Measurements from ENCODE around the gene POU6F2.
"Not testable (repeated sequence)": the region's sequence is repeated elsewhere in the genome, so short reads cannot be mapped to it uniquely, and the experiment has no call there.

POU6F2 gene

DNA sequence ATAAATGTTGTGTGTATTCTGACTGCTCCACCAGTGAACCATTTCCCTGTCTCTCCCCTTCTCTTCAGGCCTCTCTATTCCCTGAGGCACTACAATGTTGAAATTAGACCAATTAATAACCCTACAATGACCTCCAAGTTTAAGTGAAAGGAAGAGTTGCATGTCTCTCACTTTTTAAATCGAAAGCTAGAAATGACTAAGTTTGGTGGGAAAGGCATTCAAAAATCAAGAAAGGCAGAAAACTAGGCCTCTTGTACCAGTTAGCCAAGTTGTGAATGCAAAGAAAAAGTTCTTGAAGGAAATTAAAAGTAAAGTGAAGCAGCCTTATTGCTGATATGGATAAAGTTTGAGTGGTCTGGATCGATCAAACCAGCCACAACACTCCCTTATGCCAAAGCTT, 390.2 kb downstream of the POU6F2 start:
- Histone ChIP-seq H3K9me3 (ENCODE audit: insufficient read depth, low read depth, low read length) (no peaks in the 10 kb centered on the region; the same call in 1 of the 2 replicates), H3K27me3 (ENCODE audit: insufficient read depth, low read length) (no peaks in the 10 kb centered on the region), H3K36me3 (ENCODE audit: insufficient read depth, low read depth, low read length) (no peaks in the 10 kb centered on the region), H3K27ac (ENCODE audit: low read length) (no peak overlapping the region), H3K9ac (ENCODE audit: low read depth, low read length) (no peak overlapping the region), H3K4me3 (ENCODE audit: low read length) (no peak overlapping the region), H3K4me1 (ENCODE audit: insufficient read depth, low read length) (no peaks in the 10 kb centered on the region)

GRCh38 chr7:39372383-39372782, 394.7 kb downstream of the POU6F2 start:
- H3K27ac ChIP-seq (ENCODE audit: low read length), result no peak overlapping the region
- no peak overlapping the region for H3K9ac ChIP-seq (ENCODE audit: low read depth, low read length)
- no peaks in the 10 kb centered on the region for H3K36me3 ChIP-seq (ENCODE audit: insufficient read depth, low read depth, low read length)
- no peaks in the 10 kb centered on the region for H3K27me3 ChIP-seq (ENCODE audit: insufficient read depth, low read length)
- H3K4me3 ChIP-seq (ENCODE audit: low read length), result no peak overlapping the region
- H3K4me1 ChIP-seq (ENCODE audit: insufficient read depth, low read length), result no peaks in the 10 kb centered on the region
- H3K9me3 ChIP-seq (ENCODE audit: insufficient read depth, low read depth, low read length), result no peaks in the 10 kb centered on the region; the same call in 1 of the 2 replicates

DNA sequence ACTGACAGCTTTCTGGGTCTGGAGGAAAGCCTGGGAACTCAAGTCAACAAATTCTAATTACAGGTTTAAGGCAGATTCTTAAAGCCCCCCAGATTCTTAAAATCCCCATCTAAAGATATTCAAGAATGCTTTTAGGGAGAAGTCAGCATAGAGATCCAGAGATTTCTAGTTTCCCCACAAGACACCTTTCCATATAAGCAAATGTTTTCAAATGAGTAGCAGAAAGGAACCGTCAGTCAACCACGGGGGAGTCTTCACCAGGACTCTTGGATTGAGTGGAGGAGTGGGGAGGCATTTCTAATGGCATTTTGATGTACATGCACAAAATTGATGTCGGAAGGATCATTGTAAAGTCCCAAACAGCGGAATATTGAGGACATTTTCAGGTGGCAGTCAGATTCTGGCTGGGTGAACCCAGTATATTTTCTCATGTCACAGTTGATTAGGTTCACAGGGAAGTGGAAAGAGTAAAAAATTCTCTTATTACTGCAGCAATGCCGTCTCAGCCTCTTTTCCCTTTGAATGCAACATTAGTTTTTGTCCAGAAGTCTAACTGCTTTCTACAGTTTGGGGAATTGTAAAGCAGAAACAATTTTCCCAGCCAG, 396.8 kb downstream of the POU6F2 start:
- no peaks in the 10 kb centered on the region; the same call in 1 of the 2 replicates for H3K9me3 ChIP-seq (ENCODE audit: insufficient read depth, low read depth, low read length)
- H3K36me3 ChIP-seq (ENCODE audit: insufficient read depth, low read depth, low read length), result no peaks in the 10 kb centered on the region
- H3K27ac ChIP-seq (ENCODE audit: low read length), result no peak overlapping the region
- H3K9ac ChIP-seq (ENCODE audit: low read depth, low read length), result no peak overlapping the region
- no peak overlapping the region for H3K4me3 ChIP-seq (ENCODE audit: low read length)
- no peaks in the 10 kb centered on the region for H3K27me3 ChIP-seq (ENCODE audit: insufficient read depth, low read length)
- H3K4me1 ChIP-seq (ENCODE audit: insufficient read depth, low read length), result no peaks in the 10 kb centered on the region

DNA sequence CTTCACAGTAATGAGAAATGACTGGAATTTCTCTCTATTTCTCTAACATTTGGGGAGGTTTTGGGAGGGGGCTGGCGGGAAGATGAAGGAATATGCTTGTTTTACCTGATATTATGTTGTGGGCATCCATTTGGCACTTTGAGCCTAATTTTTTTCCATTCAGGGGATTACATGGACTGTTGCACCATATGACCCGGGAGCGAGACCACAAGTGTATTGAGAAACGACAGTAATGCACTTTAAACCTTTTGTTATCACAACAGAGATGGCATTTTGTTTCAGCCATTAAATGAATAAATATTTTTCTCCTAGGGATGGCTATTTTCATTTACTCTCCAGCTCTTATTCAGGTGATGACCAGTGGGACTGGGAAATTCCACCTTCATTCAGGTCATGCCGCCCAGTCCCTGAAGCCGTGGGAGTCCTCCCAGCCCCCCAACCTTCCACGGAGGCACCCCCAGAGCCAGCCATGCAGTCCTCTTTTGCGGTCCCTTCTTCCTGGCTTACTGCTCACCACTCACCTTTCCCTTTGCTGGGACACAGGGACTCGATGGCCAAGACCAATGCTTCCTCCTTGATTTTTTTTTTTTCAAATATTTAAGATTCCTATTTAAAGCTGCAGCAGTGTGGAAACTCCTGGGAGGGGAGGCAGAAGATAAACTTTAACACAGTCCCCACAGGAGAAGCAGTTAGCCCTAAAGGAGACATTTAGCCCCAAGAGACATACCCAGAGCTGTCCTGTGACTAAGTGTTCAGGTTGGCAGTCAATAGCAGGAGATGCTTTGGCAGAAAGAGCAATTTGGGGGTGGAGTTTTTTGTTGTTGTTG, 397.6 kb downstream of the POU6F2 start:
- H3K9ac ChIP-seq (ENCODE audit: low read depth, low read length), result no peak overlapping the region
- H3K36me3 ChIP-seq (ENCODE audit: insufficient read depth, low read depth, low read length), result no peaks in the 10 kb centered on the region
- H3K27me3 ChIP-seq (ENCODE audit: insufficient read depth, low read length), result no peaks in the 10 kb centered on the region
- no peaks in the 10 kb centered on the region; the same call in 1 of the 2 replicates for H3K9me3 ChIP-seq (ENCODE audit: insufficient read depth, low read depth, low read length)
- H3K4me3 ChIP-seq (ENCODE audit: low read length), result no peak overlapping the region
- H3K4me1 ChIP-seq (ENCODE audit: insufficient read depth, low read length), result no peaks in the 10 kb centered on the region
- H3K27ac ChIP-seq (ENCODE audit: low read length), result no peak overlapping the region

DNA sequence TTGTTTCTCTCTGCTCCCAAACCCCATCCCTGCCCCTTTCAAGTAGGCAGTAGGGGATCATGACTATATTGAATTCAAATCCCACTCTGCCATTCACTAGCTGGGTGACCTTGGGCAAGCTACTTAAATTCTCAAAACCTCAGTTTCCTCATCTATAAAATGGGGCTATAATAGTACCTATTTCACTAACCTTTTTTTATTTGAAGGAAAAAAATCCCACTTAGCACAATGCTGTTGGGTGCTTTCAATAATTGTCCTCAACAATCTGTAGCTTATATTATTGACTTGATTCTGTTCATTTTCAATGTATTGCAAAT, 398.1 kb downstream of the POU6F2 start:
- H3K27me3 ChIP-seq (ENCODE audit: insufficient read depth, low read length), result no peaks in the 10 kb centered on the region
- H3K4me3 ChIP-seq (ENCODE audit: low read length), result no peak overlapping the region
- H3K9ac ChIP-seq (ENCODE audit: low read depth, low read length), result no peak overlapping the region
- no peaks in the 10 kb centered on the region for H3K36me3 ChIP-seq (ENCODE audit: insufficient read depth, low read depth, low read length)
- H3K27ac ChIP-seq (ENCODE audit: low read length), result no peak overlapping the region
- no peaks in the 10 kb centered on the region for H3K4me1 ChIP-seq (ENCODE audit: insufficient read depth, low read length)
- H3K9me3 ChIP-seq (ENCODE audit: insufficient read depth, low read depth, low read length), result no peaks in the 10 kb centered on the region; the same call in 1 of the 2 replicates

GRCh38 chr7:39376881-39377280, 399.2 kb downstream of the POU6F2 start:
- H3K9me3 ChIP-seq (ENCODE audit: insufficient read depth, low read depth, low read length); H3K9ac ChIP-seq (ENCODE audit: low read depth, low read length); H3K27me3 ChIP-seq (ENCODE audit: insufficient read depth, low read length); H3K4me1 ChIP-seq (ENCODE audit: insufficient read depth, low read length); H3K4me3 ChIP-seq (ENCODE audit: low read length); H3K36me3 ChIP-seq (ENCODE audit: insufficient read depth, low read depth, low read length); H3K27ac ChIP-seq (ENCODE audit: low read length): not testable (repeated sequence)

DNA sequence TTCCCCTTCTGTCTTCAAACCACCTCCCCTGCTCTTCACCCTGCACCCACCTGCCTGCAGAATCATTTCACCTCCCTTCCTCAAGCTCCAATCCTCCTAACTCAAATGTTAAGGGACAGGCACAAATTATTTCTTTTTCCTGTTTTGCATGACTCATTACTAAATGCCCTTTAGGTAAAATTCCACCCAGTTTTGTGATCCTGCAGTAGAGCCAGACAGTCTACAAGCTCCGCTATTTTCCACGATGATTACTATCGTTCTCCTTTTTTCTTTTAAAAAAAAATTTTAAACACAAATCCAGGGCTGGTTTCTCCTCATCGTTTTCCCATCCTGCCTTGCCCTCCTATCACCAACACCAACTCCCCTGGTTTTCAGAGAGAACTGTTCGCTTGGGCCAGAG, 401.7 kb downstream of the POU6F2 start:
- Histone ChIP-seq H3K9ac (ENCODE audit: low read depth, low read length) (no peak overlapping the region), H3K4me3 (ENCODE audit: low read length) (no peak overlapping the region), H3K36me3 (ENCODE audit: insufficient read depth, low read depth, low read length) (no peaks in the 10 kb centered on the region), H3K27me3 (ENCODE audit: insufficient read depth, low read length) (no peaks in the 10 kb centered on the region), H3K27ac (ENCODE audit: low read length) (no peak overlapping the region), H3K4me1 (ENCODE audit: insufficient read depth, low read length) (no peaks in the 10 kb centered on the region), H3K9me3 (ENCODE audit: insufficient read depth, low read depth, low read length) (no peaks in the 10 kb centered on the region)

- no peak overlapping the region for H3K9ac ChIP-seq (ENCODE audit: low read depth, low read length)
- no peaks in the 10 kb centered on the region for H3K36me3 ChIP-seq (ENCODE audit: insufficient read depth, low read depth, low read length)
- no peaks in the 10 kb centered on the region for H3K27me3 ChIP-seq (ENCODE audit: insufficient read depth, low read length)
- no peaks in the 10 kb centered on the region for H3K4me1 ChIP-seq (ENCODE audit: insufficient read depth, low read length)
- no peak overlapping the region for H3K27ac ChIP-seq (ENCODE audit: low read length)
- no peaks in the 10 kb centered on the region for H3K9me3 ChIP-seq (ENCODE audit: insufficient read depth, low read depth, low read length)
- H3K4me3 ChIP-seq (ENCODE audit: low read length), result no peak overlapping the region
These were observed 405.4 kb downstream of the POU6F2 start for GRCh38 chr7:39383136-39383535.

DNA sequence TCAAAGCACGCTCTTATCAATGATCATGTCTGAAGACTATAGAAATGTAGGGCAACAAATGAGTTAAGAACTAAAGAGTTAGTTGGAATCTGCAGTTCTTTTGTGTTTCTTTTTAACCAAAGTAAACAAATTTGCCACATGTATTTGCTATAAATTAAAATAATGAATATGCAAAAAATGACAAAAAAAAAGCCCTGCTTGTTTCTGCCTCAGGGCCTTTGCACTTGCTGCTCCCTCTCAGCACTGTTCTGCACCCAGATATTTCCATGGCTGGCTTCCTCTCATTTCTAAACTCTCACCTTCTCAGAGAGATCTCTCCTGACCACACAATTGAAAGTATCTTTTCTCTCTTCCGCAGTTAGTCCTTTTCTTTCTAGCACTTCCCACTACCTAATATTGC, 406.7 kb downstream of the POU6F2 start:
- Histone ChIP-seq H3K27me3 (ENCODE audit: insufficient read depth, low read length) (no peaks in the 10 kb centered on the region), H3K4me1 (ENCODE audit: insufficient read depth, low read length) (no peaks in the 10 kb centered on the region), H3K9me3 (ENCODE audit: insufficient read depth, low read depth, low read length) (no peaks in the 10 kb centered on the region), H3K9ac (ENCODE audit: low read depth, low read length) (no peak overlapping the region), H3K36me3 (ENCODE audit: insufficient read depth, low read depth, low read length) (no peaks in the 10 kb centered on the region), H3K4me3 (ENCODE audit: low read length) (no peak overlapping the region), H3K27ac (ENCODE audit: low read length) (no peak overlapping the region)

DNA sequence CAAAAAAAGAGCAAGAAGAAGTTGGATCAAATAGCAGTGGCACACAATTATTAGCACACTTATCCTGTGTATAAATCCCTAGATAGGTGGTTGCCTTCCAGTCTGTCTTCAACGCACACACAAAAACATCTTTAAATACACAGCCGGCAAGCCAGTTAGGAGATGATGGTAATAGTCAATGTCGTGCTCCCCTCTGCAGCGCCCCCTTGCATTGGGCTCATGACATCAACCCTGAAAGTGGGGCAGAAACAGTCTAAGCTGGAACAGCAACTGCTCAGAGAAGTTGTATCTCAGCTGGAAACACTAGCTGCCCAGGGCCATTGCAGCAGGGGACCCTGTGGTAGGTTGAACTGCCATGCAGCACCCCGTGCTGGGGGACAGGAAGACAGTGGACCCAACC, 409.0 kb downstream of the POU6F2 start:
- no peaks in the 10 kb centered on the region for H3K27me3 ChIP-seq (ENCODE audit: insufficient read depth, low read length)
- H3K4me1 ChIP-seq (ENCODE audit: insufficient read depth, low read length), result no peaks in the 10 kb centered on the region; the same call in 1 of the 2 replicates
- no peak overlapping the region for H3K4me3 ChIP-seq (ENCODE audit: low read length)
- H3K9me3 ChIP-seq (ENCODE audit: insufficient read depth, low read depth, low read length), result no peaks in the 10 kb centered on the region
- H3K9ac ChIP-seq (ENCODE audit: low read depth, low read length), result no peak overlapping the region
- no peak overlapping the region for H3K27ac ChIP-seq (ENCODE audit: low read length)
- H3K36me3 ChIP-seq (ENCODE audit: insufficient read depth, low read depth, low read length), result no peaks in the 10 kb centered on the region

DNA sequence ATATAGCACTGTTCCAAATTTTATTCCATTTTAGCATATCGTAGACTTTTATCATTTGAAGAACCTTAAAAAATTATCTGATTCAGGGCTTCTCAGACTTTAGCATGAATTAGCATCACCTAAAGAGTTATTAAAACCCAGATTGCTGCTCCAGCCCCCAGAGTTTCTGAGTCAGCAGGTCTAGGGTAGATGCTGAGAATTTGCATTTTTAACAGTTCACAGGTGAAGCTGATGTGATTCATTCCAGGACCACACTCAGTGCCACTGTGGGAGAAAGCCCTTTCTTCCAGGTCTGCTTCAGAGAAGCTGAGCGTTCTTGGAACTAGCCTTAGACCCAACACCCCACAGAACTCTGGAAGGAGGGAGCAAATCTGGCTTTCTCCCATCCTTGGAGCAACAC, 414.4 kb downstream of the POU6F2 start:
- no peak overlapping the region for H3K27ac ChIP-seq (ENCODE audit: low read length)
- no peaks in the 10 kb centered on the region for H3K27me3 ChIP-seq (ENCODE audit: insufficient read depth, low read length)
- no peaks in the 10 kb centered on the region for H3K9me3 ChIP-seq (ENCODE audit: insufficient read depth, low read depth, low read length)
- H3K9ac ChIP-seq (ENCODE audit: low read depth, low read length), result no peak overlapping the region
- H3K4me3 ChIP-seq (ENCODE audit: low read length), result no peak overlapping the region
- H3K4me1 ChIP-seq (ENCODE audit: insufficient read depth, low read length), result peaks cover 7% of the 10 kb centered on the region
- H3K36me3 ChIP-seq (ENCODE audit: insufficient read depth, low read depth, low read length), result no peaks in the 10 kb centered on the region

DNA sequence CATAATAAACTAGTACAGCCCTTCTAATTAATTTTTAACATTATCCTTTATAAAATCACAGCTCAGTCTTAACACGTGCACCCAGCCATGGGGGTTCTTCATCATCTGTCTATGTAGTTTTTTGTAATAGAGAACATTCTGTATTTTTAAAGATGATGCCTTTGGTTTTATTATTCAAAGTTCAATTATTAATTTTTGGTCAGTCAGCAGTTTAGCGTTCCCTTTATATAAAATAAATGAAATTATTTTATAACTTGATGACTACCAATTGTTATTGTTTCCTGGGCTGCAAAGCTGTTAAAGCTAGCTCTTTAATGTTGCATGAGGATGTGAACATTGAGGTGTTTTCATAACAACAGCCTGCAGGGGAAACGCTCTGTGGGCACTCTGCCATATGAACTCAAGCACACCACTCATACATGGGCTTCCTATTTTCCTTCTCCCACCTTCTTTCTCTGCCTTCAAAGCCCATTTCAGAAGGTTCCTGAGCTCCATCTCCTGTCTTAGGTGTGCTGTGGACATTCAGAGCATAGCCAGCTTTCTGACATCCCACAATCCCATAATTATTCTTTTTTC, 416.5 kb downstream of the POU6F2 start:
- H3K36me3 ChIP-seq (ENCODE audit: insufficient read depth, low read depth, low read length), result no peaks in the 10 kb centered on the region
- no peak overlapping the region for H3K4me3 ChIP-seq (ENCODE audit: low read length)
- no peak overlapping the region for H3K27ac ChIP-seq (ENCODE audit: low read length)
- H3K27me3 ChIP-seq (ENCODE audit: insufficient read depth, low read length), result no peaks in the 10 kb centered on the region
- no peak overlapping the region for H3K9ac ChIP-seq (ENCODE audit: low read depth, low read length)
- peaks cover 7% of the 10 kb centered on the region for H3K4me1 ChIP-seq (ENCODE audit: insufficient read depth, low read length)
- H3K9me3 ChIP-seq (ENCODE audit: insufficient read depth, low read depth, low read length), result no peaks in the 10 kb centered on the region
